Smooth muscle cell (in vitro differentiated cells): Measurements from ENCODE around the gene INPP4B. TPM values are rescaled to one million over a fixed set of nuclear protein-coding genes. Genes with fewer than 3 reads are reported as not detected.

Experiments
- DNase-seq: peaks from one replicate; lab custom pipeline; 2025; ENCODE audit not compliant: unreplicated experiment; lab: John Stamatoyannopoulos, UW
- H2AFZ ChIP-seq: fragments of 200-600 bp; sonication (generic); 2 replicates; pipeline ENCODE4 v1.6.0; 2016; ENCODE audit warnings: antibody characterized with exemption, low read depth, mild to moderate bottlenecking
- H3F3A ChIP-seq: fragments of 200-600 bp; sonication (generic); 2 replicates; pipeline ENCODE4 v1.6.0; 2017; ENCODE audit warnings: antibody characterized with exemption, low read depth
- H3K27ac ChIP-seq: fragments of 200-600 bp; sonication (generic); 2 replicates; pipeline ENCODE4 v1.5.1; 2016; ENCODE audit warnings: low read depth, mild to moderate bottlenecking
- H3K27me3 ChIP-seq: fragments of 200-600 bp; sonication (generic); 2 replicates; pipeline ENCODE4 v1.6.1; 2016; ENCODE audit warnings: low read depth, mild to moderate bottlenecking
- H3K36me3 ChIP-seq: fragments of 200-600 bp; sonication (generic); 2 replicates; pipeline ENCODE4 v1.5.1; 2016; ENCODE audit warnings: low read depth
- H3K4me1 ChIP-seq: fragments of 200-600 bp; sonication (generic); 2 replicates; pipeline ENCODE4 v1.5.1; 2016; ENCODE audit warnings: low read depth
- H3K4me2 ChIP-seq: fragments of 200-600 bp; sonication (generic); 2 replicates; pipeline ENCODE4 v1.6.0; 2016; ENCODE audit warnings: mild to moderate bottlenecking
- H3K4me3 ChIP-seq: fragments of 200-600 bp; sonication (generic); 2 replicates; pipeline ENCODE4 v1.5.1; 2016; ENCODE audit warnings: mild to moderate bottlenecking
- H3K79me2 ChIP-seq: fragments of 200-600 bp; sonication (generic); 2 replicates; pipeline ENCODE4 v1.6.0; 2016; ENCODE audit warnings: low read depth, mild to moderate bottlenecking
- H3K9ac ChIP-seq: fragments of 200-600 bp; sonication (generic); 2 replicates; pipeline ENCODE4 v1.6.0; 2016; ENCODE audit warnings: low read depth
- H3K9me3 ChIP-seq: fragments of 200-600 bp; sonication (generic); replicated peaks from 2 replicates; pipeline ENCODE4 v1.5.1; 2016; ENCODE audit warnings: low read depth
- H4K20me1 ChIP-seq: fragments of 200-600 bp; sonication (generic); 2 replicates; pipeline ENCODE4 v1.6.0; 2016; ENCODE audit warnings: low read depth
- CTCF ChIP-seq: fragments of 200-600 bp; sonication (generic); IDR thresholded peaks from 2 replicates; pipeline ENCODE4 v1.5.1; 2017; ENCODE audit warnings: borderline replicate concordance, mild to moderate bottlenecking, antibody characterized with exemption; ENCODE audit not compliant: insufficient read depth, poor library complexity, severe bottlenecking
- WGBS: methylation state at CpG from one replicate; pipeline ENCODE4 v1.1.7; 2016; ENCODE audit warnings: low lambda C conversion rate; 5-methylcytosine and 5-hydroxymethylcytosine counted together
- polyA plus RNA-seq: library from polyadenylated mRNA; unstranded; fragments of >200 nt; fragmentation: Nextera tagmentation; extraction: Ambion mirVana; gene quantifications from 2 replicates; pipeline ENCODE4 v1.2.1, GENCODE V29; 2016
- total RNA-seq: library from RNA; depleted of rRNA; stranded (reverse); fragments of >200 nt; gene quantifications from 2 replicates; pipeline ENCODE4 v1.2.3, GENCODE V29; 2014

INPP4B gene
- total and polyA plus RNA-seq, 2 experiments from 2014 or later, result 2.0 to 10.9 TPM

- no peak for DNase-seq
Measured at GRCh38 chr4:142435599-142436235, 410.4 kb downstream of the INPP4B start.

GRCh38 chr4:142434519-142435224, 411.4 kb downstream of the INPP4B start:
- Histone ChIP-seq H3K4me3 (no peak overlapping the region), H3K27ac (no peak overlapping the region), H3K9me3 (no peaks in the 10 kb centered on the region), H3K79me2 (no peaks in the 10 kb centered on the region), H3F3A (no peaks in the 10 kb centered on the region), H3K27me3 (no peaks in the 10 kb centered on the region), H3K4me1 (no peaks in the 10 kb centered on the region), H4K20me1 (no peaks in the 10 kb centered on the region), H3K9ac (no peak overlapping the region), H2AFZ (no peak overlapping the region), H3K4me2 (no peak overlapping the region), H3K36me3 (no peaks in the 10 kb centered on the region)
- TF ChIP-seq CTCF, result no peak
- DNase-seq, result no peak
- 86% methylated on average over 2 of the region's 2 CpGs for WGBS

More at GRCh38 chr4:142435599-142436235, 410.4 kb downstream of the INPP4B start:
- no peak for TF ChIP-seq CTCF
- no peaks in the 10 kb centered on the region for H3K36me3 ChIP-seq
- no peak overlapping the region for H3K4me2 ChIP-seq
- H3F3A ChIP-seq, result no peaks in the 10 kb centered on the region
- 84% methylated on average over 8 of the region's 8 CpGs for WGBS
- H3K4me1 ChIP-seq, result no peaks in the 10 kb centered on the region
- H3K79me2 ChIP-seq, result no peaks in the 10 kb centered on the region
- no peak overlapping the region for H2AFZ ChIP-seq
- H3K4me3 ChIP-seq, result no peak overlapping the region
- no peaks in the 10 kb centered on the region for H4K20me1 ChIP-seq
- H3K27me3 ChIP-seq, result no peaks in the 10 kb centered on the region
- H3K9me3 ChIP-seq, result no peaks in the 10 kb centered on the region
- H3K27ac ChIP-seq, result no peak overlapping the region
- no peak overlapping the region for H3K9ac ChIP-seq

GRCh38 chr4:142428715-142429114, 417.4 kb downstream of the INPP4B start:
- H3K36me3 ChIP-seq, result no peaks in the 10 kb centered on the region
- H3K4me1 ChIP-seq, result peaks cover 7% of the 10 kb centered on the region
- no peak overlapping the region for H3K4me3 ChIP-seq
- DNase-seq, result no peak
- no peak for TF ChIP-seq CTCF
- H3K27ac ChIP-seq, result no peak overlapping the region
- no peaks in the 10 kb centered on the region for H3K27me3 ChIP-seq
- no peaks in the 10 kb centered on the region for H3K79me2 ChIP-seq
- WGBS, result 71% methylated on average over 2 of the region's 2 CpGs
- H3K4me2 ChIP-seq, result no peak overlapping the region
- H3K9me3 ChIP-seq, result no peaks in the 10 kb centered on the region
- no peak overlapping the region for H2AFZ ChIP-seq
- H3F3A ChIP-seq, result no peaks in the 10 kb centered on the region
- H3K9ac ChIP-seq, result no peak overlapping the region
- no peaks in the 10 kb centered on the region for H4K20me1 ChIP-seq
